Ishikawa (cell line): Measurements from ENCODE around the gene WEE2.

ENCODE experiments used
- CEBPB ChIP-seq: IDR thresholded peaks from 2 replicates; pipeline ENCODE4 v1.6.1; 2012
- CREB1 ChIP-seq: IDR thresholded peaks from 2 replicates; pipeline ENCODE4 v1.6.1; 2012; ENCODE audit warnings: low read depth
- EGR1 ChIP-seq: IDR thresholded peaks from 2 replicates; pipeline ENCODE4 v1.6.1; 2012
- EP300 ChIP-seq: IDR thresholded peaks from 2 replicates; pipeline ENCODE4 v1.6.1; 2012; ENCODE audit warnings: borderline replicate concordance
- FOXM1 ChIP-seq: IDR thresholded peaks from 2 replicates; pipeline ENCODE4 v1.6.1; 2012; ENCODE audit warnings: low read depth, borderline replicate concordance
- NFIC ChIP-seq: IDR thresholded peaks from 2 replicates; pipeline ENCODE4 v1.6.1; 2012
- RAD21 ChIP-seq: IDR thresholded peaks from 2 replicates; pipeline ENCODE4 v1.6.1; 2012; ENCODE audit warnings: low read depth
- TAF1 ChIP-seq: IDR thresholded peaks from 2 replicates; pipeline ENCODE4 v1.6.1; 2012; ENCODE audit warnings: low read depth, mild to moderate bottlenecking
- TCF12 ChIP-seq: IDR thresholded peaks from 2 replicates; pipeline ENCODE4 v1.6.1; 2012; ENCODE audit warnings: low read depth
- TEAD4 ChIP-seq: IDR thresholded peaks from 2 replicates; pipeline ENCODE4 v1.6.1; 2012
- YY1 ChIP-seq: IDR thresholded peaks from 2 replicates; pipeline ENCODE4 v1.6.1; 2012; ENCODE audit warnings: low read depth
- ZBTB7A ChIP-seq: IDR thresholded peaks from 2 replicates; pipeline ENCODE4 v1.6.1; 2012; ENCODE audit warnings: low read depth
- TF ChIP-seq, protein P1 (sequence below): IDR thresholded peaks from 2 replicates; pipeline ENCODE4 v1.6.1; 2012; ENCODE audit warnings: low read depth, mild to moderate bottlenecking
- TF ChIP-seq, protein P2 (sequence below): IDR thresholded peaks from 2 replicates; pipeline ENCODE4 v1.6.1; 2012
- TF ChIP-seq, protein P3 (sequence below): IDR thresholded peaks from 2 replicates; pipeline ENCODE4 v1.6.1; 2012

The WEE2 gene

GRCh38 chr7:141742229-141742628 is 34.1 kb downstream of the WEE2 start:
- TF ChIP-seq RAD21 (no peak), TAF1 (no peak)

DNA sequence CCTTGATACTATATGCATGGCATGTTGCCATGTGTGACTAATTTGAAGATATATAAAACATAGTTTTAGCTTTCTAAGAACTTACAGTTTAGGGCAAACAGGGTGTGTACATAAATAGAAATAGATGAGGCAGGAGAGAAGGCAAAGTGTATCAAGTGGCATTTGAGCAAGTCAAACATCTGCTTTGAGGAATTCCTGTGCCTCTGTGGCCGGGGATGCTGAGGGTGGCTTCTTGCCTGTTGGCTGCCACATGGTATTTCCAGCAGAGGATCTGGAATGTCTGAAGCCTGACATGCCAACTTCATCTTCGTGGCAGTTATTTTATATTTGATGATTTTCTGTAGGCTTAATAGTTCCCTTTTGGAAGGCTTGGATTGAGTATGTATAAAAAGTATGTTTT is 36.0 kb downstream of the WEE2 start:
- no peak for TF ChIP-seq TEAD4
- TF ChIP-seq, protein P1, sequence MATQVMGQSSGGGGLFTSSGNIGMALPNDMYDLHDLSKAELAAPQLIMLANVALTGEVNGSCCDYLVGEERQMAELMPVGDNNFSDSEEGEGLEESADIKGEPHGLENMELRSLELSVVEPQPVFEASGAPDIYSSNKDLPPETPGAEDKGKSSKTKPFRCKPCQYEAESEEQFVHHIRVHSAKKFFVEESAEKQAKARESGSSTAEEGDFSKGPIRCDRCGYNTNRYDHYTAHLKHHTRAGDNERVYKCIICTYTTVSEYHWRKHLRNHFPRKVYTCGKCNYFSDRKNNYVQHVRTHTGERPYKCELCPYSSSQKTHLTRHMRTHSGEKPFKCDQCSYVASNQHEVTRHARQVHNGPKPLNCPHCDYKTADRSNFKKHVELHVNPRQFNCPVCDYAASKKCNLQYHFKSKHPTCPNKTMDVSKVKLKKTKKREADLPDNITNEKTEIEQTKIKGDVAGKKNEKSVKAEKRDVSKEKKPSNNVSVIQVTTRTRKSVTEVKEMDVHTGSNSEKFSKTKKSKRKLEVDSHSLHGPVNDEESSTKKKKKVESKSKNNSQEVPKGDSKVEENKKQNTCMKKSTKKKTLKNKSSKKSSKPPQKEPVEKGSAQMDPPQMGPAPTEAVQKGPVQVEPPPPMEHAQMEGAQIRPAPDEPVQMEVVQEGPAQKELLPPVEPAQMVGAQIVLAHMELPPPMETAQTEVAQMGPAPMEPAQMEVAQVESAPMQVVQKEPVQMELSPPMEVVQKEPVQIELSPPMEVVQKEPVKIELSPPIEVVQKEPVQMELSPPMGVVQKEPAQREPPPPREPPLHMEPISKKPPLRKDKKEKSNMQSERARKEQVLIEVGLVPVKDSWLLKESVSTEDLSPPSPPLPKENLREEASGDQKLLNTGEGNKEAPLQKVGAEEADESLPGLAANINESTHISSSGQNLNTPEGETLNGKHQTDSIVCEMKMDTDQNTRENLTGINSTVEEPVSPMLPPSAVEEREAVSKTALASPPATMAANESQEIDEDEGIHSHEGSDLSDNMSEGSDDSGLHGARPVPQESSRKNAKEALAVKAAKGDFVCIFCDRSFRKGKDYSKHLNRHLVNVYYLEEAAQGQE = no peak
- TF ChIP-seq RAD21 = no peak
- TF ChIP-seq EGR1 = no peak
- TF ChIP-seq TCF12 = no peak
- TF ChIP-seq YY1 = no peak
- TF ChIP-seq FOXM1 = no peak
- TF ChIP-seq CREB1 = no peak
- TF ChIP-seq, protein P2, sequence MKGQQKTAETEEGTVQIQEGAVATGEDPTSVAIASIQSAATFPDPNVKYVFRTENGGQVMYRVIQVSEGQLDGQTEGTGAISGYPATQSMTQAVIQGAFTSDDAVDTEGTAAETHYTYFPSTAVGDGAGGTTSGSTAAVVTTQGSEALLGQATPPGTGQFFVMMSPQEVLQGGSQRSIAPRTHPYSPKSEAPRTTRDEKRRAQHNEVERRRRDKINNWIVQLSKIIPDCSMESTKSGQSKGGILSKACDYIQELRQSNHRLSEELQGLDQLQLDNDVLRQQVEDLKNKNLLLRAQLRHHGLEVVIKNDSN = no peak
- TF ChIP-seq EP300 = no peak
- TF ChIP-seq CEBPB = no peak
- no peak for TF ChIP-seq ZBTB7A
- TF ChIP-seq TAF1 = no peak
- TF ChIP-seq NFIC = no peak
- TF ChIP-seq, protein P3, sequence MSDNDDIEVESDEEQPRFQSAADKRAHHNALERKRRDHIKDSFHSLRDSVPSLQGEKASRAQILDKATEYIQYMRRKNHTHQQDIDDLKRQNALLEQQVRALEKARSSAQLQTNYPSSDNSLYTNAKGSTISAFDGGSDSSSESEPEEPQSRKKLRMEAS = no peak

DNA sequence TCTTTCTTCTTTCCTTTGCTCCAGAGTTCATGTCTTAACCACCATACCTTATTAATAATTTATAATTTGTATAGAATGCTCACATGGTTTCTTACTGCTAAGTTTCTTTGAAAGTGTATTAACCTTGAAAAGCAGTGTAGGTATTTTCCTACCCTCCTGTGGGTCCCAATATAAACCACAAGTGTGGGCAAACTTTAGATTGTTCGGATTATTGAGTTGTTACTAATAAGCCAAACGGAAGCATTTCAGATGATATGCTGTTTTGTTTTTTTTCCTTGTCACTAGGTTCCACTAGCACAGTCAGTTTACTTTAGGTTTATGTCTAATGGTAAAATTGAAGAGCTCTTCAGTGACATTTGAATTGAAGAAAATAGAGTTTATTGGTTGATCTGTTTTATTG is 40.2 kb downstream of the WEE2 start:
- TF ChIP-seq CREB1 (no peak), RAD21 (no peak), CEBPB (no peak), ZBTB7A (no peak), TAF1 (no peak), EGR1 (no peak), YY1 (no peak), EP300 (no peak), FOXM1 (no peak), NFIC (no peak), TEAD4 (no peak), TCF12 (no peak)
- TF ChIP-seq, protein P3 = no peak
- TF ChIP-seq, protein P2 = no peak
- TF ChIP-seq, protein P1 = no peak

GRCh38 chr7:141752634-141753033 is 44.5 kb downstream of the WEE2 start:
- TF ChIP-seq CREB1 = no peak
- no peak for TF ChIP-seq EGR1
- no peak for TF ChIP-seq FOXM1
- no peak for TF ChIP-seq TAF1
- no peak for TF ChIP-seq ZBTB7A

- TF ChIP-seq FOXM1 (no peak), RAD21 (peak; percentile 16; the same call in 1 of the 2 replicates)
Measured at GRCh38 chr7:141754939-141755338, 46.8 kb downstream of the WEE2 start.

GRCh38 chr7:141763797-141764196 is 55.6 kb downstream of the WEE2 start, which contains the start of gene TAS2R3:
Gene TAS2R3, plus strand, starts transcription at chr7:141764097. Its CDS starts 62 bp downstream, at chr7:141764159.
- TF ChIP-seq CEBPB (no peak), TEAD4 (no peak), EP300 (no peak), YY1 (no peak)
- TF ChIP-seq, protein P3 = no peak

GRCh38 chr7:141776374-141776773 is 68.2 kb downstream of the WEE2 start, which contains the start of gene TAS2R4:
Gene TAS2R4, plus strand, starts transcription at chr7:141776674. Its CDS starts 1,815 bp downstream, at chr7:141778489.
- TF ChIP-seq RAD21 (no peak), ZBTB7A (no peak), EGR1 (no peak), YY1 (no peak), CEBPB (no peak)
- TF ChIP-seq, protein P2 = no peak
- TF ChIP-seq, protein P3 = no peak
- TF ChIP-seq, protein P1 = no peak
